NCI-H748 (cell line): ENCODE data around the gene BBLN.

Experiments
- DNase-seq: peaks from one replicate; lab custom pipeline; 2025; ENCODE audit not compliant: unreplicated experiment; lab: John Stamatoyannopoulos, UW

Gene BBLN

GRCh38 chr9:128211186-128211980, 51.3 kb downstream of the BBLN start:
- DNase-seq = no peak

DNA sequence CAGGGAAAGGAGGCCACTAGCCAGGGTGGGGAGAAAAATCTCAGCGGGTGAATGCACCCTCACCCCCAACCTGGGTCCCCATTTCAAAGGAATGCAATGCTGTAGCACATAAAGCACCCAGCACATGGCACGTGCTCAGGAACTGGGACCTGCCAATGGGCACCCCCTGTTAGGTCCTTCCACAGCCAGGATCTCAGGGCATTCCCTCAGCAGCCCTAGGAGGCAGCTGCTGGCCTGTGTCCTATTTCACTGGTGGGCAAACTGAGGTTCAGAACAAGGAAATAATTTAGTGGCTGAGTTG, 51.9 kb downstream of the BBLN start:
- no peak for DNase-seq
